Calu3 (cell line): ENCODE measurements around the gene TMEM236. TPM values are rescaled to one million over a fixed set of nuclear protein-coding genes. Genes with fewer than 3 reads are reported as not detected.

Source experiments
- BruUV-seq: library from RNA; stranded (reverse); fragments of 400-500 nt; replicated peaks from 2 replicates; lab custom pipeline; 2021; lab: Mats Ljungman, UMichigan
- CTCF ChIA-PET: fragments of 300-600 bp; sonication (Branson Sonifier 250); formaldehyde crosslinking; loops from one replicate; lab custom pipeline; 2022; ENCODE audit warnings: antibody characterized with exemption; lab: Charles Lee
- DNase-seq: peaks from one replicate; pipeline ENCODE4 v3.0.0; 2022
- H3K27ac Mint-ChIP-seq: one replicate; pipeline ENCODE4 v1.8.0; 2022; ENCODE audit warnings: mixed read lengths; ENCODE audit not compliant: unreplicated experiment
- H3K27me3 Mint-ChIP-seq: one replicate; pipeline ENCODE4 v1.8.0; 2022; ENCODE audit warnings: mixed read lengths; ENCODE audit not compliant: unreplicated experiment
- H3K36me3 Mint-ChIP-seq: one replicate; pipeline ENCODE4 v1.8.0; 2022; ENCODE audit warnings: mild to moderate bottlenecking, moderate library complexity, mixed read lengths; ENCODE audit not compliant: insufficient read depth, unreplicated experiment
- H3K4me1 Mint-ChIP-seq: one replicate; pipeline ENCODE4 v1.8.0; 2022; ENCODE audit warnings: mild to moderate bottlenecking, low read depth, mixed read lengths; ENCODE audit not compliant: unreplicated experiment
- H3K4me3 Mint-ChIP-seq: one replicate; pipeline ENCODE4 v1.8.0; 2022; ENCODE audit warnings: mild to moderate bottlenecking, low read depth, moderate library complexity, mixed read lengths; ENCODE audit not compliant: unreplicated experiment
- H3K9me3 Mint-ChIP-seq: one replicate; pipeline ENCODE4 v1.8.0; 2022; ENCODE audit warnings: low read depth, mixed read lengths; ENCODE audit not compliant: unreplicated experiment
- intact Hi-C: fragments of 100-400 bp; cut with micrococcal nuclease; formaldehyde crosslinking; loops from one replicate; pipeline ENCODE4 v1.10.0; 2022; ENCODE audit not compliant: unreplicated experiment
- total RNA-seq: library from RNA; stranded (reverse); gene quantifications from 2 replicates; pipeline ENCODE4 v1.2.3, GENCODE V29; 2022
- TF ChIP-seq, protein P1 (sequence below): fragments of 200-600 bp; IDR thresholded peaks from one replicate; pipeline ENCODE4 v1.8.0; 2022; ENCODE audit warnings: antibody characterized with exemption; ENCODE audit not compliant: unreplicated experiment

The TMEM236 gene
- total RNA-seq, 1 experiment from 2014 or later, result 0.38 TPM

DNA sequence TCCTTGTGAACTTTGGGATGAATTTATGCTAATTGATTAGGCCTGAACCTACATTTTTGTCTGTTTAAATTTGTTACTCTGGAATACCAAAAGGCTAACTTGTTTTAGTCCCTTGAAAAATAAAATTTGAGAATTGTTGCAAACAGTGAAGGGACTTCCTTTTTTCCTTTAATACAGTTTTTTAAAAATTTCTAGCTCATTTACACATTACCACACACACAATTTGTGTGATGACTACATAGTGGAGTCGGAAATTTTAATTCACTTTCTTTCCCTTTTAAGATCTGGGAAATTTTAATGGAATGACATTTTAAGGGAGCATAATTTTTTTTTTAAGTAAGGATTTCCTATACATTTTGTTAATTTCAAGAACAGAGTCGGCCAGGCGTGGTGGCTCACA lies 8.6 kb upstream of the TMEM236 start:
- Mint-ChIP-seq H3K9me3 (no peaks in the 10 kb centered on the region), H3K4me3 (no peak overlapping the region), H3K27me3 (no peaks in the 10 kb centered on the region), H3K4me1 (no peaks in the 10 kb centered on the region), H3K27ac (no peak overlapping the region), H3K36me3 (no peaks in the 10 kb centered on the region)
- TF ChIP-seq, protein P1, sequence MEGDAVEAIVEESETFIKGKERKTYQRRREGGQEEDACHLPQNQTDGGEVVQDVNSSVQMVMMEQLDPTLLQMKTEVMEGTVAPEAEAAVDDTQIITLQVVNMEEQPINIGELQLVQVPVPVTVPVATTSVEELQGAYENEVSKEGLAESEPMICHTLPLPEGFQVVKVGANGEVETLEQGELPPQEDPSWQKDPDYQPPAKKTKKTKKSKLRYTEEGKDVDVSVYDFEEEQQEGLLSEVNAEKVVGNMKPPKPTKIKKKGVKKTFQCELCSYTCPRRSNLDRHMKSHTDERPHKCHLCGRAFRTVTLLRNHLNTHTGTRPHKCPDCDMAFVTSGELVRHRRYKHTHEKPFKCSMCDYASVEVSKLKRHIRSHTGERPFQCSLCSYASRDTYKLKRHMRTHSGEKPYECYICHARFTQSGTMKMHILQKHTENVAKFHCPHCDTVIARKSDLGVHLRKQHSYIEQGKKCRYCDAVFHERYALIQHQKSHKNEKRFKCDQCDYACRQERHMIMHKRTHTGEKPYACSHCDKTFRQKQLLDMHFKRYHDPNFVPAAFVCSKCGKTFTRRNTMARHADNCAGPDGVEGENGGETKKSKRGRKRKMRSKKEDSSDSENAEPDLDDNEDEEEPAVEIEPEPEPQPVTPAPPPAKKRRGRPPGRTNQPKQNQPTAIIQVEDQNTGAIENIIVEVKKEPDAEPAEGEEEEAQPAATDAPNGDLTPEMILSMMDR, result no peak
- no peak for DNase-seq
- CTCF ChIA-PET, result interaction anchor here (0.5 to 0.7 kb wide), 2 partner anchors 19 to 137 kb away, joined by 3 read pairs; no protein-coding TSS in a partner anchor
- intact Hi-C loops, result loop anchor here (1.0 to 5.0 kb wide), 4 partner anchors 131 to 451 kb away; no protein-coding TSS in a partner anchor
- no TSS peak for BruUV-seq

DNA sequence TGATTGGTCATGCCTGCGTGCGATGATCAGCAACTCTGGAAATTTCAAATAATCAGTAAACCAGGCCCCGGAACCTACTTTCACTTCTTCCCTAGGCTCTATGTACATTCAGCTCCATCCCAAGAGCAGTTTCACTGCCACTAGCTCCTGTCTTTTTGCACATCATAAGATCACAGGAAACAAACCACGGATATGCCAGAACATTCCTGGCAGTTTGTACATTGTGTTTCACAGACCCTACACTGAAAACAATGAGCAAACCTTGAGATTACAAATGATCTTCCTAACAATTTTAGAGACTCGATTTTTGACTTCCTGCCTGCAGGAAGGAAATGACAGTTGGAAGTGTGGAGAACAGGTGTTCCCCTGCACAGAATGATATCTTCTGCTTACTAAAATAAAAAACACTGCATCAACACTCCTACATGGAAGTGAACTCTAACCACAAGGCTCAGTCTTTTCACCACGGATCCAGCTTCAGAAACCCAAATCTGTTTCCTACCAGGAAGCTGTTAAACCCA lies 7.6 kb upstream of the TMEM236 start:
- CTCF ChIA-PET, result interaction anchor here (0.6 kb wide), 1 partner anchor 8 kb away, joined by 6 read pairs; no protein-coding TSS in a partner anchor
- intact Hi-C loops, result loop anchor here (5.0 kb wide), 1 partner anchor 452 kb away; no protein-coding TSS in a partner anchor
- H3K4me1 Mint-ChIP-seq, result no peaks in the 10 kb centered on the region
- no peak overlapping the region for H3K4me3 Mint-ChIP-seq
- DNase-seq, result no peak
- no peaks in the 10 kb centered on the region for H3K9me3 Mint-ChIP-seq
- no TSS peak for BruUV-seq
- H3K36me3 Mint-ChIP-seq, result no peaks in the 10 kb centered on the region
- H3K27me3 Mint-ChIP-seq, result no peaks in the 10 kb centered on the region
- TF ChIP-seq, protein P1, result no peak
- no peak overlapping the region for H3K27ac Mint-ChIP-seq

DNA sequence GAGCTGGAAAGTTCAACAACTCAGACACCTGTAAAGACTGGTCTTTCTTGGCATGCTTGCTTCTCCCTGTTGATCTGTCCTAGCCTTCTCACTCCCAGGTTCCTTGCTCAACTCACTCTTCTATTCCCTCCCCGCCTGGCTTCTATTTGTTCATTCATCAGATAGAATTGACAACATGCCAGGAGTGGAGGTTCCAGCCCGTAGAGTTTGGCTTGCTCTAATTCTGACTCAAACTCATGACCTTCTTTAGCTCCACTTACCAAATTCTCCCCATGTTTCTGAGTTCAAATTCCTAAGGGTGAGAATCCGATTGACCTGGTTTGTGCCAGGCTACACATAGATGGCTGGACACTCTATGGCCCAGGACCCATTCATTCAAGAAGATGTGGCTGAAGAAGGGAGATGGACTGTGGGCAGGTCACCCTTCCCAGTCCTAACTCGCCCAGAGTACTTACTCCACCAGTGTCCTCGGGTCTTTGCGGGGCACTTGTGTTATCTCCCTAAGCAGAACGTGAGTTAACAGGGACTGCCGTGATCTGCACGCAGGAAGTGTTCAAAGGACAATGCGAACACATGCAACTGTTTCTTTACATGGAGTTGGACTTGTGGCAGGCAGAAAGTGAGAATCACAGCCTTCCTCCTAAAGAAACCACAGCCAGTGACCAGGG lies 4.0 kb upstream of the TMEM236 start:
- Mint-ChIP-seq H3K4me1 (no peaks in the 10 kb centered on the region), H3K27ac (no peak overlapping the region), H3K4me3 (no peak overlapping the region), H3K9me3 (no peaks in the 10 kb centered on the region), H3K27me3 (no peaks in the 10 kb centered on the region), H3K36me3 (no peaks in the 10 kb centered on the region)
- CTCF ChIA-PET, result no interaction called here
- no TSS peak for BruUV-seq
- DNase-seq, result no peak
- TF ChIP-seq, protein P1, result no peak
- intact Hi-C loops, result no loop called here

DNA sequence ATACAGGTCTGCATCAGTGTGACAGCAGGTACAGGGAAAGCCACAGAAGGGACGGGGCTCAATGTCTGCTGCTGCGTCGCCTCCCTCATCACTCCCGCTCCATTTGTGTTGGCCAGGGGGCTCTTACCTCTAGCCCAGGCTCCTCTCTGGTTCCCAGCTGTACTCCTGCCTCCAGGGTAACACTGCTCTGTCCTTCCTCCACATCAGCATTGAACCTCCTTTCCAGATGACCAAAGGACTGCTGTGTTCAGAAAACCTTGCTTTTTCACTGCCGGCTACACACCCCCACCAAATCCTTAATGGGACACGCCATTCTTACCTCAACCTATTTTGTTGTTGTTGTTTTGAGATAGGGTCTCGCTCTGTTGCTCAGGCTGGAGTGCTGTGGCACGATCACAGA lies 2.1 kb upstream of the TMEM236 start:
- Mint-ChIP-seq H3K27me3 (no peaks in the 10 kb centered on the region), H3K36me3 (no peaks in the 10 kb centered on the region), H3K9me3 (no peaks in the 10 kb centered on the region), H3K4me3 (no peak overlapping the region), H3K4me1 (no peaks in the 10 kb centered on the region), H3K27ac (no peak overlapping the region)
- CTCF ChIA-PET, result no interaction called here
- intact Hi-C loops, result no loop called here
- DNase-seq, result no peak
- no TSS peak for BruUV-seq
- TF ChIP-seq, protein P1, result no peak
